ENCODE data around the gene ERICH3.

Gene ERICH3

GRCh38 chr1:74641161-74641560 lies 32.4 kb downstream of the ERICH3 start:
- Histone ChIP-seq H3K9ac (ENCODE audit: low read depth, low read length) (no peak overlapping the region), H3K36me3 (ENCODE audit: insufficient read depth, low read length) (no peaks in the 10 kb centered on the region), H3K9me3 (ENCODE audit: control insufficient read depth, insufficient read depth, low read length) (no peaks in the 10 kb centered on the region), H3K4me1 (ENCODE audit: insufficient read depth, low read length) (0 out of 2 replicates have a peak, but pooled peaks cover 5% of the 10 kb centered on the region)

- Histone ChIP-seq H3K9me3 (ENCODE audit: control insufficient read depth, insufficient read depth, low read length) (no peaks in the 10 kb centered on the region), H3K4me1 (ENCODE audit: insufficient read depth, low read length) (0 out of 2 replicates have a peak, but pooled peaks cover 5% of the 10 kb centered on the region), H3K9ac (ENCODE audit: low read depth, low read length) (no peak overlapping the region), H3K36me3 (ENCODE audit: insufficient read depth, low read length) (no peaks in the 10 kb centered on the region)
Measured at GRCh38 chr1:74637296-74637695, 36.3 kb downstream of the ERICH3 start.

GRCh38 chr1:74629283-74629682 lies 44.3 kb downstream of the ERICH3 start:
- H3K4me1 ChIP-seq (ENCODE audit: insufficient read depth, low read length), result no peaks in the 10 kb centered on the region
- H3K9ac ChIP-seq (ENCODE audit: low read depth, low read length), result no peak overlapping the region
- no peaks in the 10 kb centered on the region for H3K36me3 ChIP-seq (ENCODE audit: insufficient read depth, low read length)
- H3K9me3 ChIP-seq (ENCODE audit: control insufficient read depth, insufficient read depth, low read length), result no peaks in the 10 kb centered on the region

GRCh38 chr1:74623716-74624115 lies 49.9 kb downstream of the ERICH3 start:
- Histone ChIP-seq H3K36me3 (ENCODE audit: insufficient read depth, low read length) (no peaks in the 10 kb centered on the region), H3K9me3 (ENCODE audit: control insufficient read depth, insufficient read depth, low read length) (no peaks in the 10 kb centered on the region; the same call in 1 of the 2 replicates), H3K9ac (ENCODE audit: low read depth, low read length) (no peak overlapping the region), H3K4me1 (ENCODE audit: insufficient read depth, low read length) (no peaks in the 10 kb centered on the region)

DNA sequence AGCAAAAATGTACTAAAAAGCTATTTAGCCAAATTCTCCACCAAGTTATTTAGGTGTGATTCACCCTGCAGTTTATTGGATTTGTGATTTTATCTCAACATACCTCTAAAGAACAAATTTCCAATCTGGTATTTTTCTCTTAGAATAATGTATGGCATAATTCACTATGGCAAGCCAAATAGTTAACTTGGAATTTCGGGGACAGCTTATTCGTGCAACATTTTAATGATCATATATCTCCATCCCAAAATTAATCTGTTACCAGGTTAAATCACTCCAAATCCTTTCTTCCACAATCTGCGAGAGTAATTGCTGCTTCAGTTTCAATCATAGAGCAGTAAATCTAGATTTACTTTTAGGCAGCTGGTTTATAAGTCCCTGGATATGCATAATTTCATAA lies 53.4 kb downstream of the ERICH3 start:
- Histone ChIP-seq H3K36me3 (ENCODE audit: insufficient read depth, low read length) (no peaks in the 10 kb centered on the region), H3K4me1 (ENCODE audit: insufficient read depth, low read length) (no peaks in the 10 kb centered on the region), H3K9me3 (ENCODE audit: control insufficient read depth, insufficient read depth, low read length) (no peaks in the 10 kb centered on the region; the same call in 1 of the 2 replicates), H3K9ac (ENCODE audit: low read depth, low read length) (no peak overlapping the region)

DNA sequence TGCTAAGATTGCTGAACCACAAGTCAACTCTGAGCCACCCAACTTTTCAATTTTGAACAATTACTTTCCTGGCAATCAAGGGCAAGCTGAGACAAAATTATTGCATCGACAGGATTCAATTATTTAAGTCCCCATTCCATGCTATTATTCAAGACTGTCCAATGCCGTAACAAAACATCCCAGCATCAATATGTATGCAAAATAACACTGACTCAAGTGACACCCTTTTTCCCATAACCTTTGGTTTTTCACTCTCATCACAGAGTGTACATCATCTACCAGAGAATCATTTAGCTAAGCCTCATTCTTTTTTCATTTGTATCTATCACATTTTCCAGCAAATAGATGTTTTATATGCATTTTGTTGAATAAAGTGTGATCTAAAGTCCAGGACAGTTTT lies 54.6 kb downstream of the ERICH3 start:
- H3K9me3 ChIP-seq (ENCODE audit: control insufficient read depth, insufficient read depth, low read length), result no peaks in the 10 kb centered on the region; the same call in 1 of the 2 replicates
- no peaks in the 10 kb centered on the region for H3K36me3 ChIP-seq (ENCODE audit: insufficient read depth, low read length)
- no peak overlapping the region for H3K9ac ChIP-seq (ENCODE audit: low read depth, low read length)
- no peaks in the 10 kb centered on the region for H3K4me1 ChIP-seq (ENCODE audit: insufficient read depth, low read length)

DNA sequence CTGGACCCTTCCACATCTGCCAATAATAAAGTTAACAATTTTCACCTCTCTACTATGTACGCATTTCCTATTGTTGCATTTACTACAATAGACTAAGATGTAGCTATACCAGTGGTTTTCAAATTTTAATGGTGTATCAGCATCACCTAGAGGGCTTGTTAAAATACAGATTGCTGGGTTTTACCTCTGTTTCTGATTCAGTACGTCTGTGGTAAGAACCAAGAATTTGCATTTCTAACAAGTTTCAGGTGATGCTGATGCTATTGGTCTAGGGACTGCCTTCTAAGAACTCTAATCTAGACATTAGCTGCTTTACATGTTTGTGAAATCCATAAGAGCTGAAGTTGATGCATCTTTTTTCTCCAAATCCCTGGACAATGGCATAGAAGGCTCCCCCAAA lies 59.7 kb downstream of the ERICH3 start:
- Histone ChIP-seq H3K9me3 (ENCODE audit: control insufficient read depth, insufficient read depth, low read length) (no peaks in the 10 kb centered on the region), H3K4me1 (ENCODE audit: insufficient read depth, low read length) (no peaks in the 10 kb centered on the region), H3K9ac (ENCODE audit: low read depth, low read length) (no peak overlapping the region), H3K36me3 (ENCODE audit: insufficient read depth, low read length) (no peaks in the 10 kb centered on the region)

- H3K9ac ChIP-seq (ENCODE audit: low read depth, low read length), result no peak overlapping the region
- H3K4me1 ChIP-seq (ENCODE audit: insufficient read depth, low read length), result no peaks in the 10 kb centered on the region
- H3K36me3 ChIP-seq (ENCODE audit: insufficient read depth, low read length), result no peaks in the 10 kb centered on the region
- H3K9me3 ChIP-seq (ENCODE audit: control insufficient read depth, insufficient read depth, low read length), result no peaks in the 10 kb centered on the region
Measured at GRCh38 chr1:74611887-74612286, 61.7 kb downstream of the ERICH3 start.

GRCh38 chr1:74610961-74611360 lies 62.6 kb downstream of the ERICH3 start:
- no peaks in the 10 kb centered on the region for H3K9me3 ChIP-seq (ENCODE audit: control insufficient read depth, insufficient read depth, low read length)
- H3K4me1 ChIP-seq (ENCODE audit: insufficient read depth, low read length), result no peaks in the 10 kb centered on the region
- H3K36me3 ChIP-seq (ENCODE audit: insufficient read depth, low read length), result no peaks in the 10 kb centered on the region
- no peak overlapping the region for H3K9ac ChIP-seq (ENCODE audit: low read depth, low read length)

DNA sequence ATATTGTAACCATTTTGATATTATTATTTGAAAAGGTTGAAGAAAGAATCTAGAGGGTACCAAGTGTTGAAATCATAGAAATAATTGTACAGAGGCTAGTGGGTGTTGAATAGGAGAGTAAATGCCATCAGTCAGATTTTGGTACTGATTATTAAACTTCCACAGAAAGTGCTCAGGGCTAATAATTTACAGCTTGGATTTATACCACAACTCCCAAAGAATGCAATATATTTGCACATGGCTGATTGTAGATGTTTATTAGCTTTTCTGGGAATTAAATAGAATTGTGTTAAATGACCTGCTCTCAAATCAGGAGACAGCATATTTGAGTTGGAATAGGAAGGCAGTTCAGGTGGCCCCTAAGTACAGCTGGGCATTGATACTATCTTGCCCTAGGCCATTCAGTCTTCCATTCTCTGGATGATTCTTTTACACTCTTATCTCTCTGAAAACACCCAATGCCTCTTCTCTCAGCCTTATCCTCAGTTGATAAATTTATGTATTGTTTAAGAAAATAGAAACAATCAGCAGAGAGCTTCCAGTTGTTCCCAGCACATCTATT lies 63.7 kb downstream of the ERICH3 start:
- H3K4me1 ChIP-seq (ENCODE audit: insufficient read depth, low read length), result no peaks in the 10 kb centered on the region
- H3K9ac ChIP-seq (ENCODE audit: low read depth, low read length), result no peak overlapping the region
- no peaks in the 10 kb centered on the region for H3K36me3 ChIP-seq (ENCODE audit: insufficient read depth, low read length)
- H3K9me3 ChIP-seq (ENCODE audit: control insufficient read depth, insufficient read depth, low read length), result no peaks in the 10 kb centered on the region

DNA sequence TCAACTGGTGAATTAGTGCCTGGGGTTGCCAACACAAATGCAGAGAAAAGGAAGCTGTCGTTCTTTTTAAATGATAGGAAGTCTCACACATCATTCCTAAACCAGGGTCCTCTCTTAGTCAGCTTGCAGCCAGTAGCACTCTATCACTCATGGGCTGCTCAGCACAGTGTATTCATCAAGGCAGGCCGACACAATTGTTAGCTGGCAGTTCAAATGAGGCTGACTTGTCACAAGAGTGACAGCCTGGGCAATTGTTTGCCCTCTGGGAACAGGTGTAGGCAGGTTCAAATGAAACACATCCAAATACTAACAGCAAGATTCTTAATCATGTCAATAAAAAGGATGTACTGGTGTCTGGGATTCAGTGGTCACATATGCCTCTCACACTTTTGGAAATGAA lies 76.9 kb downstream of the ERICH3 start:
- H3K9ac ChIP-seq (ENCODE audit: low read depth, low read length), result no peak overlapping the region
- no peaks in the 10 kb centered on the region for H3K36me3 ChIP-seq (ENCODE audit: insufficient read depth, low read length)
- H3K4me1 ChIP-seq (ENCODE audit: insufficient read depth, low read length), result no peaks in the 10 kb centered on the region
- no peaks in the 10 kb centered on the region for H3K9me3 ChIP-seq (ENCODE audit: control insufficient read depth, insufficient read depth, low read length)

- Histone ChIP-seq H3K9ac (ENCODE audit: low read depth, low read length) (no peak overlapping the region), H3K4me1 (ENCODE audit: insufficient read depth, low read length) (no peaks in the 10 kb centered on the region), H3K36me3 (ENCODE audit: insufficient read depth, low read length) (no peaks in the 10 kb centered on the region), H3K9me3 (ENCODE audit: control insufficient read depth, insufficient read depth, low read length) (no peaks in the 10 kb centered on the region)
Measured at GRCh38 chr1:74593887-74594866, 79.4 kb downstream of the ERICH3 start.

- H3K9me3 ChIP-seq (ENCODE audit: control insufficient read depth, insufficient read depth, low read length), result no peaks in the 10 kb centered on the region
- no peak overlapping the region for H3K9ac ChIP-seq (ENCODE audit: low read depth, low read length)
- no peaks in the 10 kb centered on the region for H3K36me3 ChIP-seq (ENCODE audit: insufficient read depth, low read length)
- no peaks in the 10 kb centered on the region for H3K4me1 ChIP-seq (ENCODE audit: insufficient read depth, low read length)
Measured at GRCh38 chr1:74592580-74593355, 80.8 kb downstream of the ERICH3 start.

DNA sequence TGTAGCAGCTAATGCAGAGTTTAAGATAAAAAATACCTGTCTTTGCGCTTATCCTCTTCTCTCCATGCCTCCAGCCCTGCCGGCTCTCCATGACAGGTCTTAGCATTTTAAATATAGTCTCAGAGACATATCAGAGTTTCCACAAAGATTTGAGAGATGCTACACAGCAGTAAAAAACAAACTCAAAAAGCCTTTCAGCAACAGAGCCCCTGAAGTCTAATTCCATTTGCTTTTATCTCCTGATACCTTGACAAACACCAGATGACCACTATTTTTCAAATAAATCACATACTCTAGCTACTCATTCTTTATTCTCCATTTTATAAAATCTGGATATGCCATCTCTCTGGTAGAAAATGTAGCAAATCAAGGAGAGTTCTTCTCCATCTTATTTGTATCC lies 81.6 kb downstream of the ERICH3 start:
- no peaks in the 10 kb centered on the region for H3K36me3 ChIP-seq (ENCODE audit: insufficient read depth, low read length)
- no peaks in the 10 kb centered on the region for H3K4me1 ChIP-seq (ENCODE audit: insufficient read depth, low read length)
- H3K9me3 ChIP-seq (ENCODE audit: control insufficient read depth, insufficient read depth, low read length), result no peaks in the 10 kb centered on the region
- H3K9ac ChIP-seq (ENCODE audit: low read depth, low read length), result no peak overlapping the region

Data from ES-I3 (cell line).